ENCODE results near the gene TLL2.

The TLL2 gene

GRCh38 chr10:96431211-96431970 is 82.3 kb downstream of the TLL2 start:
- no peak overlapping the region for H3K4me3 ChIP-seq (ENCODE audit: low read depth, low read length)

- no peak overlapping the region for H3K4me3 ChIP-seq (ENCODE audit: low read depth, low read length)
These were observed 86.4 kb downstream of the TLL2 start for GRCh38 chr10:96427291-96427690.

- H3K4me3 ChIP-seq (ENCODE audit: low read depth, low read length), result no peak overlapping the region
These were observed 91.2 kb downstream of the TLL2 start for GRCh38 chr10:96422525-96422924.

GRCh38 chr10:96421995-96422394 is 91.7 kb downstream of the TLL2 start:
- H3K4me3 ChIP-seq (ENCODE audit: low read depth, low read length), result no peak overlapping the region

- no peak overlapping the region for H3K4me3 ChIP-seq (ENCODE audit: low read depth, low read length)
These were observed 93.3 kb downstream of the TLL2 start for GRCh38 chr10:96420228-96421009.

- no peak overlapping the region for H3K4me3 ChIP-seq (ENCODE audit: low read depth, low read length)
These were observed 94.4 kb downstream of the TLL2 start for GRCh38 chr10:96419351-96419750.

- no peak overlapping the region for H3K4me3 ChIP-seq (ENCODE audit: low read depth, low read length)
These were observed 95.1 kb downstream of the TLL2 start for GRCh38 chr10:96418582-96418981.

- no peak overlapping the region for H3K4me3 ChIP-seq (ENCODE audit: low read depth, low read length)
These were observed 96.3 kb downstream of the TLL2 start for GRCh38 chr10:96417441-96417840.

- H3K4me3 ChIP-seq (ENCODE audit: low read depth, low read length), result no peak overlapping the region
These were observed 97.1 kb downstream of the TLL2 start for GRCh38 chr10:96416643-96417042.

GRCh38 chr10:96415891-96416554 is 97.7 kb downstream of the TLL2 start:
- no peak overlapping the region for H3K4me3 ChIP-seq (ENCODE audit: low read depth, low read length)

GRCh38 chr10:96415150-96415890 is 98.4 kb downstream of the TLL2 start:
- no peak overlapping the region for H3K4me3 ChIP-seq (ENCODE audit: low read depth, low read length)

- no peak overlapping the region for H3K4me3 ChIP-seq (ENCODE audit: low read depth, low read length)
These were observed 99.4 kb downstream of the TLL2 start for GRCh38 chr10:96414303-96414702.

GRCh38 chr10:96413151-96413787 is 100.5 kb downstream of the TLL2 start:
- H3K4me3 ChIP-seq (ENCODE audit: low read depth, low read length), result no peak overlapping the region

GRCh38 chr10:96411716-96412320 is 101.9 kb downstream of the TLL2 start:
- H3K4me3 ChIP-seq (ENCODE audit: low read depth, low read length), result no peak overlapping the region

- no peak overlapping the region for H3K4me3 ChIP-seq (ENCODE audit: low read depth, low read length)
These were observed 103.4 kb downstream of the TLL2 start for GRCh38 chr10:96410296-96410695.

- no peak overlapping the region for H3K4me3 ChIP-seq (ENCODE audit: low read depth, low read length)
These were observed 105.5 kb downstream of the TLL2 start for GRCh38 chr10:96408201-96408600.

GRCh38 chr10:96407560-96408069 is 106.1 kb downstream of the TLL2 start:
- H3K4me3 ChIP-seq (ENCODE audit: low read depth, low read length), result no peak overlapping the region

GRCh38 chr10:96406091-96406490 is 107.6 kb downstream of the TLL2 start:
- H3K4me3 ChIP-seq (ENCODE audit: low read depth, low read length), result no peak overlapping the region

GRCh38 chr10:96402417-96403305 is 111.1 kb downstream of the TLL2 start:
- no peak overlapping the region for H3K4me3 ChIP-seq (ENCODE audit: low read depth, low read length)

Measured in iPS-11a (cell line).